GM23338 (cell line): ENCODE measurements around the gene GALNT16. TPM values are rescaled to one million over a fixed set of nuclear protein-coding genes. Genes with fewer than 3 reads are reported as not detected.

Experiments
- ATAC-seq: fragments of 200-7000 bp; cut with Tn5 transposase; 3 replicates; pipeline ENCODE4 v1.9.1; 2020
- DNase-seq: peaks from one replicate; pipeline ENCODE4 v3.0.0-alpha.2; 2015; ENCODE audit warnings: low spot score
- H2AFZ ChIP-seq: fragments of 200-600 bp; sonication (generic); 2 replicates; pipeline ENCODE4 v1.8.0; 2016; ENCODE audit warnings: antibody characterized with exemption, mild to moderate bottlenecking, moderate library complexity
- H3F3A ChIP-seq: fragments of 200-600 bp; sonication (generic); replicated peaks from 2 replicates; pipeline ENCODE4 v1.8.0; 2017; ENCODE audit warnings: antibody characterized with exemption, mixed run types, low read depth
- H3K27ac ChIP-seq: fragments of 200-600 bp; sonication (generic); 2 replicates; pipeline ENCODE4 v1.6.1; 2016; ENCODE audit warnings: low read depth
- H3K27me3 ChIP-seq: fragments of 200-600 bp; sonication (generic); 2 replicates; pipeline ENCODE4 v1.8.0; 2016; ENCODE audit warnings: mild to moderate bottlenecking, mixed run types, moderate library complexity; ENCODE audit not compliant: insufficient read depth
- H3K36me3 ChIP-seq: fragments of 200-600 bp; sonication (generic); 2 replicates; pipeline ENCODE4 v1.8.0; 2016; ENCODE audit warnings: mild to moderate bottlenecking; ENCODE audit not compliant: insufficient read depth
- H3K4me1 ChIP-seq: fragments of 200-600 bp; sonication (generic); 2 replicates; pipeline ENCODE4 v1.8.0; 2016; ENCODE audit warnings: mild to moderate bottlenecking, moderate library complexity; ENCODE audit not compliant: insufficient read depth
- H3K4me2 ChIP-seq: fragments of 200-600 bp; sonication (generic); 2 replicates; pipeline ENCODE4 v1.7.1; 2017; ENCODE audit warnings: mixed run types
- H3K4me3 ChIP-seq: fragments of 200-600 bp; sonication (generic); 2 replicates; pipeline ENCODE4 v1.6.1; 2016; ENCODE audit warnings: mixed run types
- H3K79me2 ChIP-seq: fragments of 200-600 bp; sonication (generic); replicated peaks from 2 replicates; pipeline ENCODE4 v1.8.0; 2017; ENCODE audit warnings: mild to moderate bottlenecking; ENCODE audit not compliant: insufficient read depth
- H3K9me2 ChIP-seq: fragments of 200-600 bp; sonication (generic); 2 replicates; pipeline ENCODE4 v1.8.0; 2017; ENCODE audit not compliant: insufficient read depth
- H4K20me1 ChIP-seq: fragments of 200-600 bp; sonication (generic); replicated peaks from 2 replicates; pipeline ENCODE4 v1.8.0; 2017; ENCODE audit warnings: mild to moderate bottlenecking; ENCODE audit not compliant: insufficient read depth
- H3K27ac Mint-ChIP-seq: 2 replicates; pipeline ENCODE4 v1.8.0; 2020; ENCODE audit warnings: inconsistent platforms, mild to moderate bottlenecking, moderate library complexity, mixed read lengths
- H3K27me3 Mint-ChIP-seq: 3 replicates; pipeline ENCODE4 v1.8.0; 2022; ENCODE audit warnings: low read depth, mild to moderate bottlenecking, moderate library complexity, mixed read lengths, inconsistent platforms; ENCODE audit not compliant: insufficient read depth, poor library complexity
- H3K36me3 Mint-ChIP-seq: 3 replicates; pipeline ENCODE4 v1.8.0; 2021; ENCODE audit warnings: low read depth, mild to moderate bottlenecking, inconsistent platforms, moderate library complexity, mixed read lengths
- H3K4me1 Mint-ChIP-seq: 3 replicates; pipeline ENCODE4 v1.8.0; 2020; ENCODE audit warnings: mild to moderate bottlenecking, inconsistent platforms, mixed read lengths
- H3K4me3 Mint-ChIP-seq: 3 replicates; pipeline ENCODE4 v1.8.0; 2021; ENCODE audit warnings: moderate library complexity, mild to moderate bottlenecking, inconsistent platforms, mixed read lengths
- H3K9me3 Mint-ChIP-seq: 3 replicates; pipeline ENCODE4 v1.8.0; 2020; ENCODE audit warnings: moderate library complexity, mild to moderate bottlenecking, inconsistent platforms, mixed read lengths
- CREB1 ChIP-seq: fragments of 250-450 bp; sonication (Bioruptor Pico); IDR thresholded peaks from 2 replicates; pipeline ENCODE4 v1.5.0; 2020; ENCODE audit warnings: low read depth, mild to moderate bottlenecking, moderate library complexity
- EZH2phosphoT487 ChIP-seq: fragments of 200-600 bp; sonication (generic); IDR thresholded peaks from one replicate; pipeline ENCODE4 v1.8.1; 2018; ENCODE audit warnings: antibody characterized with exemption; ENCODE audit not compliant: unreplicated experiment
- JUNB ChIP-seq: IDR thresholded peaks from one replicate; pipeline ENCODE4 v1.6.1; 2016; ENCODE audit warnings: antibody characterized with exemption; ENCODE audit not compliant: unreplicated experiment
- NANOG ChIP-seq: IDR thresholded peaks from 2 replicates; pipeline ENCODE4 v1.6.1; 2016; ENCODE audit warnings: antibody characterized with exemption, borderline replicate concordance
- POLR2AphosphoS5 ChIP-seq: IDR thresholded peaks from 2 replicates; pipeline ENCODE4 v1.6.1; 2016; ENCODE audit warnings: antibody characterized with exemption, low read depth
- STAT1 ChIP-seq: IDR thresholded peaks from one replicate; pipeline ENCODE4 v1.6.1; 2016; ENCODE audit warnings: antibody characterized with exemption; ENCODE audit not compliant: unreplicated experiment
- ZNF114 ChIP-seq: fragments of 250-450 bp; sonication (Bioruptor Pico); IDR thresholded peaks from 2 replicates; pipeline ENCODE4 v1.5.0; 2020; ENCODE audit warnings: mild to moderate bottlenecking, moderate library complexity
- ZNF331 ChIP-seq: fragments of 250-450 bp; sonication (Bioruptor Pico); IDR thresholded peaks from 2 replicates; pipeline ENCODE4 v1.5.0; 2020; ENCODE audit warnings: low read depth, mild to moderate bottlenecking, moderate library complexity
- polyA plus RNA-seq: library from polyadenylated mRNA; unstranded; fragments of >200 nt; fragmentation: Nextera tagmentation; extraction: Ambion mirVana; gene quantifications from 2 replicates; pipeline ENCODE4 v1.2.1, GENCODE V29; 2016
- total RNA-seq: library from RNA; depleted of rRNA; stranded (reverse); fragments of >200 nt; shearing (Covaris generic); gene quantifications from 2 replicates; pipeline ENCODE4 v1.2.3, GENCODE V29; 2014
- TF ChIP-seq, protein P1 (sequence below): IDR thresholded peaks from 2 replicates; pipeline ENCODE4 v1.6.1; 2016; ENCODE audit warnings: antibody characterized with exemption
- TF ChIP-seq, protein P2 (sequence below): IDR thresholded peaks from one replicate; pipeline ENCODE4 v1.6.1; 2018; ENCODE audit warnings: antibody characterized with exemption; ENCODE audit not compliant: unreplicated experiment
- TF ChIP-seq, protein P3 (sequence below): fragments of 250-450 bp; sonication (Bioruptor Pico); IDR thresholded peaks from 2 replicates; pipeline ENCODE4 v1.5.0; 2020; ENCODE audit warnings: mild to moderate bottlenecking, moderate library complexity
- TF ChIP-seq, protein P4 (sequence below), 2 experiments: fragments of 200-600 bp in 1 of 2; sonication (generic) in 1 of 2; conservative IDR thresholded peaks; 2 replicates each; pipeline versions ENCODE4 v1.5.1 to v1.6.1; 2016 to 2017; ENCODE audit warnings: antibody characterized with exemption in 2 of 2, low read depth in 2 of 2, mild to moderate bottlenecking in 2 of 2, moderate library complexity in 1 of 2

The GALNT16 gene
- total and polyA plus RNA-seq, 2 experiments from 2014 or later = 1.5 to 2.9 TPM

DNA sequence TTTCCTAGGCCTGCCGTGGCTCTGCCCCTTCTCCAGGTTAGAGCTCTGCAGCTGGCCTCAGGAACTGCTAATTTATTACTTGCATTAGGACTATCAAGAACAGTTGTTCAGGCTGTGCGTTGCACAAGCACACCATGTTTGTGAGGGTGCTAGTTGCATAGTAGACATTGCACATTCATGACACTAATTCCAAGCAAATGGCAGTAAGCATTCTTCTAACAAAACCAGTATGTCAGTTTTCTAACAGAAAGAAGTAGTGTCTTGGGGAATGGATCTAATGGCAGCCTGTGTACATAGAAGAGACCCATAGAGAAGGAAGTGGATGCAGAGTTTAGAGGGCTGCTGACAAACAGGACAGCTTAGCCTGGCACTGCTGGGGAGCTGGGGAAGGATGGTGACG is 84.2 kb downstream of the GALNT16 start:
- Mint-ChIP-seq H3K36me3 (no peaks in the 10 kb centered on the region), H3K4me3 (no peak overlapping the region), H3K27me3 (peaks cover 4% of the 10 kb centered on the region), H3K27ac (no peak overlapping the region), H3K9me3 (no peaks in the 10 kb centered on the region; the same call in 2 of the 3 replicates), H3K4me1 (peaks cover 9% of the 10 kb centered on the region)
- Histone ChIP-seq H4K20me1 (no peaks in the 10 kb centered on the region), H2AFZ (no peak overlapping the region), H3K4me3 (no peak overlapping the region), H3K9me2 (no peaks in the 10 kb centered on the region), H3K27me3 (no peaks in the 10 kb centered on the region), H3K36me3 (no peaks in the 10 kb centered on the region), H3K4me1 (peaks cover 3% of the 10 kb centered on the region; the same call in 1 of the 2 replicates), H3K4me2 (no peak overlapping the region), H3K27ac (no peak overlapping the region), H3F3A (no peaks in the 10 kb centered on the region), H3K79me2 (no peaks in the 10 kb centered on the region)
- no peak for ATAC-seq
- DNase-seq = no peak
- TF ChIP-seq, protein P1, sequence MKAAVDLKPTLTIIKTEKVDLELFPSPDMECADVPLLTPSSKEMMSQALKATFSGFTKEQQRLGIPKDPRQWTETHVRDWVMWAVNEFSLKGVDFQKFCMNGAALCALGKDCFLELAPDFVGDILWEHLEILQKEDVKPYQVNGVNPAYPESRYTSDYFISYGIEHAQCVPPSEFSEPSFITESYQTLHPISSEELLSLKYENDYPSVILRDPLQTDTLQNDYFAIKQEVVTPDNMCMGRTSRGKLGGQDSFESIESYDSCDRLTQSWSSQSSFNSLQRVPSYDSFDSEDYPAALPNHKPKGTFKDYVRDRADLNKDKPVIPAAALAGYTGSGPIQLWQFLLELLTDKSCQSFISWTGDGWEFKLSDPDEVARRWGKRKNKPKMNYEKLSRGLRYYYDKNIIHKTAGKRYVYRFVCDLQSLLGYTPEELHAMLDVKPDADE = no peak
- TF ChIP-seq, protein P2, sequence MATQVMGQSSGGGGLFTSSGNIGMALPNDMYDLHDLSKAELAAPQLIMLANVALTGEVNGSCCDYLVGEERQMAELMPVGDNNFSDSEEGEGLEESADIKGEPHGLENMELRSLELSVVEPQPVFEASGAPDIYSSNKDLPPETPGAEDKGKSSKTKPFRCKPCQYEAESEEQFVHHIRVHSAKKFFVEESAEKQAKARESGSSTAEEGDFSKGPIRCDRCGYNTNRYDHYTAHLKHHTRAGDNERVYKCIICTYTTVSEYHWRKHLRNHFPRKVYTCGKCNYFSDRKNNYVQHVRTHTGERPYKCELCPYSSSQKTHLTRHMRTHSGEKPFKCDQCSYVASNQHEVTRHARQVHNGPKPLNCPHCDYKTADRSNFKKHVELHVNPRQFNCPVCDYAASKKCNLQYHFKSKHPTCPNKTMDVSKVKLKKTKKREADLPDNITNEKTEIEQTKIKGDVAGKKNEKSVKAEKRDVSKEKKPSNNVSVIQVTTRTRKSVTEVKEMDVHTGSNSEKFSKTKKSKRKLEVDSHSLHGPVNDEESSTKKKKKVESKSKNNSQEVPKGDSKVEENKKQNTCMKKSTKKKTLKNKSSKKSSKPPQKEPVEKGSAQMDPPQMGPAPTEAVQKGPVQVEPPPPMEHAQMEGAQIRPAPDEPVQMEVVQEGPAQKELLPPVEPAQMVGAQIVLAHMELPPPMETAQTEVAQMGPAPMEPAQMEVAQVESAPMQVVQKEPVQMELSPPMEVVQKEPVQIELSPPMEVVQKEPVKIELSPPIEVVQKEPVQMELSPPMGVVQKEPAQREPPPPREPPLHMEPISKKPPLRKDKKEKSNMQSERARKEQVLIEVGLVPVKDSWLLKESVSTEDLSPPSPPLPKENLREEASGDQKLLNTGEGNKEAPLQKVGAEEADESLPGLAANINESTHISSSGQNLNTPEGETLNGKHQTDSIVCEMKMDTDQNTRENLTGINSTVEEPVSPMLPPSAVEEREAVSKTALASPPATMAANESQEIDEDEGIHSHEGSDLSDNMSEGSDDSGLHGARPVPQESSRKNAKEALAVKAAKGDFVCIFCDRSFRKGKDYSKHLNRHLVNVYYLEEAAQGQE = no peak
- TF ChIP-seq ZNF331 (CRISPR knock-in tag) = no peak
- TF ChIP-seq JUNB = no peak
- TF ChIP-seq NANOG = no peak
- no peak for TF ChIP-seq CREB1
- no peak for TF ChIP-seq ZNF114
- TF ChIP-seq EZH2phosphoT487 = no peak
- TF ChIP-seq POLR2AphosphoS5 = no peak
- TF ChIP-seq, protein P3, sequence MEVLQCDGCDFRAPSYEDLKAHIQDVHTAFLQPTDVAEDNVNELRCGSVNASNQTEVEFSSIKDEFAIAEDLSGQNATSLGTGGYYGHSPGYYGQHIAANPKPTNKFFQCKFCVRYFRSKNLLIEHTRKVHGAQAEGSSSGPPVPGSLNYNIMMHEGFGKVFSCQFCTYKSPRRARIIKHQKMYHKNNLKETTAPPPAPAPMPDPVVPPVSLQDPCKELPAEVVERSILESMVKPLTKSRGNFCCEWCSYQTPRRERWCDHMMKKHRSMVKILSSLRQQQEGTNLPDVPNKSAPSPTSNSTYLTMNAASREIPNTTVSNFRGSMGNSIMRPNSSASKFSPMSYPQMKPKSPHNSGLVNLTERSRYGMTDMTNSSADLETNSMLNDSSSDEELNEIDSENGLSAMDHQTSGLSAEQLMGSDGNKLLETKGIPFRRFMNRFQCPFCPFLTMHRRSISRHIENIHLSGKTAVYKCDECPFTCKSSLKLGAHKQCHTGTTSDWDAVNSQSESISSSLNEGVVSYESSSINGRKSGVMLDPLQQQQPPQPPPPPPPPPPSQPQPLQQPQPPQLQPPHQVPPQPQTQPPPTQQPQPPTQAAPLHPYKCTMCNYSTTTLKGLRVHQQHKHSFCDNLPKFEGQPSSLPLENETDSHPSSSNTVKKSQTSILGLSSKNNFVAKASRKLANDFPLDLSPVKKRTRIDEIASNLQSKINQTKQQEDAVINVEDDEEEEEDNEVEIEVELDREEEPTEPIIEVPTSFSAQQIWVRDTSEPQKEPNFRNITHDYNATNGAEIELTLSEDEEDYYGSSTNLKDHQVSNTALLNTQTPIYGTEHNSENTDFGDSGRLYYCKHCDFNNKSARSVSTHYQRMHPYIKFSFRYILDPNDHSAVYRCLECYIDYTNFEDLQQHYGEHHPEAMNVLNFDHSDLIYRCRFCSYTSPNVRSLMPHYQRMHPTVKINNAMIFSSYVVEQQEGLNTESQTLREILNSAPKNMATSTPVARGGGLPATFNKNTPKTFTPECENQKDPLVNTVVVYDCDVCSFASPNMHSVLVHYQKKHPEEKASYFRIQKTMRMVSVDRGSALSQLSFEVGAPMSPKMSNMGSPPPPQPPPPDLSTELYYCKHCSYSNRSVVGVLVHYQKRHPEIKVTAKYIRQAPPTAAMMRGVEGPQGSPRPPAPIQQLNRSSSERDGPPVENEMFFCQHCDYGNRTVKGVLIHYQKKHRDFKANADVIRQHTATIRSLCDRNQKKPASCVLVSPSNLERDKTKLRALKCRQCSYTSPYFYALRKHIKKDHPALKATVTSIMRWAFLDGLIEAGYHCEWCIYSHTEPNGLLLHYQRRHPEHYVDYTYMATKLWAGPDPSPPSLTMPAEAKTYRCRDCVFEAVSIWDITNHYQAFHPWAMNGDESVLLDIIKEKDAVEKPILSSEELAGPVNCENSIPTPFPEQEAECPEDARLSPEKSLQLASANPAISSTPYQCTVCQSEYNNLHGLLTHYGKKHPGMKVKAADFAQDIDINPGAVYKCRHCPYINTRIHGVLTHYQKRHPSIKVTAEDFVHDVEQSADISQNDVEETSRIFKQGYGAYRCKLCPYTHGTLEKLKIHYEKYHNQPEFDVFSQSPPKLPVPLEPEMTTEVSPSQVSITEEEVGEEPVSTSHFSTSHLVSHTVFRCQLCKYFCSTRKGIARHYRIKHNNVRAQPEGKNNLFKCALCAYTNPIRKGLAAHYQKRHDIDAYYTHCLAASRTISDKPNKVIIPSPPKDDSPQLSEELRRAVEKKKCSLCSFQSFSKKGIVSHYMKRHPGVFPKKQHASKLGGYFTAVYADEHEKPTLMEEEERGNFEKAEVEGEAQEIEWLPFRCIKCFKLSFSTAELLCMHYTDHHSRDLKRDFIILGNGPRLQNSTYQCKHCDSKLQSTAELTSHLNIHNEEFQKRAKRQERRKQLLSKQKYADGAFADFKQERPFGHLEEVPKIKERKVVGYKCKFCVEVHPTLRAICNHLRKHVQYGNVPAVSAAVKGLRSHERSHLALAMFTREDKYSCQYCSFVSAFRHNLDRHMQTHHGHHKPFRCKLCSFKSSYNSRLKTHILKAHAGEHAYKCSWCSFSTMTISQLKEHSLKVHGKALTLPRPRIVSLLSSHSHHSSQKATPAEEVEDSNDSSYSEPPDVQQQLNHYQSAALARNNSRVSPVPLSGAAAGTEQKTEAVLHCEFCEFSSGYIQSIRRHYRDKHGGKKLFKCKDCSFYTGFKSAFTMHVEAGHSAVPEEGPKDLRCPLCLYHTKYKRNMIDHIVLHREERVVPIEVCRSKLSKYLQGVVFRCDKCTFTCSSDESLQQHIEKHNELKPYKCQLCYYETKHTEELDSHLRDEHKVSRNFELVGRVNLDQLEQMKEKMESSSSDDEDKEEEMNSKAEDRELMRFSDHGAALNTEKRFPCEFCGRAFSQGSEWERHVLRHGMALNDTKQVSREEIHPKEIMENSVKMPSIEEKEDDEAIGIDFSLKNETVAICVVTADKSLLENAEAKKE (CRISPR knock-in tag) = no peak
- no peak for TF ChIP-seq STAT1
- TF ChIP-seq, protein P4, sequence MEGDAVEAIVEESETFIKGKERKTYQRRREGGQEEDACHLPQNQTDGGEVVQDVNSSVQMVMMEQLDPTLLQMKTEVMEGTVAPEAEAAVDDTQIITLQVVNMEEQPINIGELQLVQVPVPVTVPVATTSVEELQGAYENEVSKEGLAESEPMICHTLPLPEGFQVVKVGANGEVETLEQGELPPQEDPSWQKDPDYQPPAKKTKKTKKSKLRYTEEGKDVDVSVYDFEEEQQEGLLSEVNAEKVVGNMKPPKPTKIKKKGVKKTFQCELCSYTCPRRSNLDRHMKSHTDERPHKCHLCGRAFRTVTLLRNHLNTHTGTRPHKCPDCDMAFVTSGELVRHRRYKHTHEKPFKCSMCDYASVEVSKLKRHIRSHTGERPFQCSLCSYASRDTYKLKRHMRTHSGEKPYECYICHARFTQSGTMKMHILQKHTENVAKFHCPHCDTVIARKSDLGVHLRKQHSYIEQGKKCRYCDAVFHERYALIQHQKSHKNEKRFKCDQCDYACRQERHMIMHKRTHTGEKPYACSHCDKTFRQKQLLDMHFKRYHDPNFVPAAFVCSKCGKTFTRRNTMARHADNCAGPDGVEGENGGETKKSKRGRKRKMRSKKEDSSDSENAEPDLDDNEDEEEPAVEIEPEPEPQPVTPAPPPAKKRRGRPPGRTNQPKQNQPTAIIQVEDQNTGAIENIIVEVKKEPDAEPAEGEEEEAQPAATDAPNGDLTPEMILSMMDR (conservative IDR thresholded peaks at IDR 0.05; ENCODE audit: low read depth in 2 of 2) = no peak
